Natural killer cell (primary cell): ENCODE results near the gene ZNF277. TPM values are rescaled to one million over a fixed set of nuclear protein-coding genes. Genes with fewer than 3 reads are reported as not detected.

ENCODE experiments used
- ATAC-seq, 3 donors: fragments of 150-1000 bp in 2 of 3; fragments of 200-7000 bp in 1 of 3; cut with Tn5 transposase; 1 replicate in 1 of 3; 2 replicates in 2 of 3; pipeline ENCODE4 v1.10.0; 2021; ENCODE audit warnings: mild to moderate bottlenecking in 2 of 3, moderate library complexity in 2 of 3
- DNase-seq, 2 donors: peaks; one replicate each; pipeline versions ENCODE4 v3.0.0 to v3.0.0-alpha.2; 2013 to 2021; ENCODE audit warnings: mixed read lengths in 1 of 2
- H3K27ac ChIP-seq: one replicate; pipeline ENCODE4 v1.5.1; 2013; ENCODE audit warnings: mild to moderate bottlenecking, low read length
- H3K27me3 ChIP-seq: one replicate; pipeline ENCODE4 v1.6.1; 2013; ENCODE audit warnings: low read length; ENCODE audit not compliant: control insufficient read depth, insufficient read depth
- H3K36me3 ChIP-seq: one replicate; pipeline ENCODE4 v1.6.1; 2013; ENCODE audit warnings: low read length; ENCODE audit not compliant: control insufficient read depth, insufficient read depth
- H3K4me1 ChIP-seq: one replicate; pipeline ENCODE4 v1.6.1; 2013; ENCODE audit warnings: low read length; ENCODE audit not compliant: control insufficient read depth, insufficient read depth
- H3K4me3 ChIP-seq: one replicate; pipeline ENCODE4 v1.5.1; 2013; ENCODE audit warnings: low read length
- H3K9me3 ChIP-seq: one replicate; pipeline ENCODE4 v1.6.1; 2013; ENCODE audit warnings: low read length; ENCODE audit not compliant: control insufficient read depth, insufficient read depth
- H3K27ac Mint-ChIP-seq, 2 donors: one replicate each; pipeline ENCODE4 v1.8.0; 2022; ENCODE audit warnings: mild to moderate bottlenecking in 2 of 2, mixed read lengths in 2 of 2, moderate library complexity in 1 of 2
- H3K27me3 Mint-ChIP-seq, 2 donors: one replicate each; pipeline ENCODE4 v1.8.0; 2022; ENCODE audit warnings: low read depth in 2 of 2, mixed read lengths in 2 of 2
- H3K36me3 Mint-ChIP-seq: one replicate; pipeline ENCODE4 v1.8.0; 2022; ENCODE audit warnings: mixed read lengths
- H3K4me1 Mint-ChIP-seq, 2 donors: one replicate each; pipeline ENCODE4 v1.8.0; 2022; ENCODE audit warnings: mixed read lengths in 2 of 2
- H3K4me3 Mint-ChIP-seq: one replicate; pipeline ENCODE4 v1.8.0; 2022; ENCODE audit warnings: mild to moderate bottlenecking, moderate library complexity, mixed read lengths
- H3K9me3 Mint-ChIP-seq, 2 donors: one replicate each; pipeline ENCODE4 v1.8.0; 2022; ENCODE audit warnings: mixed read lengths in 2 of 2
- CTCF ChIP-seq: fragments of 200-600 bp; IDR thresholded peaks from one replicate; pipeline ENCODE4 v1.8.0; 2022; ENCODE audit warnings: antibody characterized with exemption
- WGBS: methylation state at CpG from one replicate; pipeline ENCODE4 v1.1.7; 2013; ENCODE audit warnings: missing lambda C conversion rate; ENCODE audit not compliant: insufficient coverage; 5-methylcytosine and 5-hydroxymethylcytosine counted together
- intact Hi-C: fragments of 100-400 bp; cut with micrococcal nuclease; formaldehyde crosslinking; loops from one replicate; pipeline ENCODE4 v1.14.2; 2022
- total RNA-seq, 4 donors: library from RNA; stranded (reverse); fragments of 120-200 nt in 1 of 4; gene quantifications; one replicate each; pipeline versions ENCODE4 v1.2.3 to v1.2.4, GENCODE V29; 2013 to 2022

The ZNF277 gene
- total RNA-seq, 3 donors from 2014 or later (not counting 1 experiment from before 2014, with no cell fraction given), result 13.0 to 20.8 (median 16.7) TPM

- no peak for TF ChIP-seq CTCF
- no peaks in the 10 kb centered on the region for H3K27me3 ChIP-seq
- peaks cover 3% of the 10 kb centered on the region for H3K4me1 ChIP-seq
- DNase-seq, result no peak
- no peaks in the 10 kb centered on the region for H3K9me3 ChIP-seq
- H3K27ac ChIP-seq, result no peak overlapping the region
- no peaks in the 10 kb centered on the region for H3K9me3 Mint-ChIP-seq
- 98% methylated on average over 3 of the region's 3 CpGs for WGBS
- H3K27me3 Mint-ChIP-seq, result no peaks in the 10 kb centered on the region
- ATAC-seq, result no peak
- H3K4me1 Mint-ChIP-seq, result peaks cover 44 to 50% of the 10 kb centered on the region in 2 donors
- intact Hi-C loops, result no loop called here
- H3K27ac Mint-ChIP-seq, result no peak overlapping the region
- no peak overlapping the region for H3K4me3 Mint-ChIP-seq
- no peaks in the 10 kb centered on the region for H3K36me3 Mint-ChIP-seq
- no peaks in the 10 kb centered on the region for H3K36me3 ChIP-seq
- no peak overlapping the region for H3K4me3 ChIP-seq
These were observed 46.2 kb downstream of the ZNF277 start for GRCh38 chr7:112252691-112253090.

- H3K9me3 Mint-ChIP-seq, result no peaks in the 10 kb centered on the region
- intact Hi-C loops, result no loop called here
- H3K27me3 Mint-ChIP-seq, result no peaks in the 10 kb centered on the region
- Histone ChIP-seq H3K27me3 (no peaks in the 10 kb centered on the region), H3K4me1 (peaks cover 3% of the 10 kb centered on the region), H3K4me3 (no peak overlapping the region), H3K9me3 (no peaks in the 10 kb centered on the region), H3K36me3 (no peaks in the 10 kb centered on the region), H3K27ac (no peak overlapping the region)
- H3K36me3 Mint-ChIP-seq, result no peaks in the 10 kb centered on the region
- no peak overlapping the region for H3K27ac Mint-ChIP-seq
- ATAC-seq (no peak), DNase-seq (no peak)
- peaks cover 39 to 50% of the 10 kb centered on the region in 2 donors for H3K4me1 Mint-ChIP-seq
- no peak for TF ChIP-seq CTCF
- H3K4me3 Mint-ChIP-seq, result no peak overlapping the region
- WGBS, result 84% methylated on average over 1 of the region's 1 CpG
These were observed 47.7 kb downstream of the ZNF277 start for GRCh38 chr7:112254156-112254555.

GRCh38 chr7:112254709-112255387, 48.4 kb downstream of the ZNF277 start:
- H3K27me3 ChIP-seq, result no peaks in the 10 kb centered on the region
- H3K4me1 ChIP-seq, result peaks cover 3% of the 10 kb centered on the region
- TF ChIP-seq CTCF, result no peak
- Mint-ChIP-seq H3K9me3 (no peaks in the 10 kb centered on the region), H3K27ac (peak overlapping the region in 1 of 2 donors; percentile 8), H3K36me3 (no peaks in the 10 kb centered on the region), H3K4me3 (no peak overlapping the region), H3K27me3 (no peaks in the 10 kb centered on the region), H3K4me1 (peaks cover 44 to 57% of the 10 kb centered on the region in 2 donors)
- ATAC-seq, result no peak
- no peak overlapping the region for H3K27ac ChIP-seq
- H3K9me3 ChIP-seq, result no peaks in the 10 kb centered on the region
- intact Hi-C loops, result no loop called here
- H3K4me3 ChIP-seq, result no peak overlapping the region
- whole genome bisulfite sequencing, result 93% methylated on average over 6 of the region's 6 CpGs
- DNase-seq, result no peak
- no peaks in the 10 kb centered on the region for H3K36me3 ChIP-seq

GRCh38 chr7:112255388-112255720, 48.9 kb downstream of the ZNF277 start:
- H3K36me3 Mint-ChIP-seq, result no peaks in the 10 kb centered on the region
- Histone ChIP-seq H3K4me1 (peaks cover 3% of the 10 kb centered on the region), H3K9me3 (no peaks in the 10 kb centered on the region), H3K36me3 (no peaks in the 10 kb centered on the region), H3K4me3 (no peak overlapping the region), H3K27me3 (no peaks in the 10 kb centered on the region), H3K27ac (no peak overlapping the region)
- no peak overlapping the region for H3K4me3 Mint-ChIP-seq
- no peaks in the 10 kb centered on the region for H3K27me3 Mint-ChIP-seq
- no peak for TF ChIP-seq CTCF
- intact Hi-C loops, result no loop called here
- H3K27ac Mint-ChIP-seq, result peak overlapping the region in 1 of 2 donors; percentile 8
- DNase-seq (no peak), ATAC-seq (peak in 1 of 3 donors; percentile 52)
- H3K4me1 Mint-ChIP-seq, result peaks cover 47 to 59% of the 10 kb centered on the region in 2 donors
- no peaks in the 10 kb centered on the region for H3K9me3 Mint-ChIP-seq
